ENCODE data around the gene KCNH3. TPM values are rescaled to one million over a fixed set of nuclear protein-coding genes. Genes with fewer than 3 reads are reported as not detected.

The KCNH3 gene
- total and polyA plus RNA-seq, 3 donors from 2014 or later, result 4.5 to 8.3 (median 4.5) TPM

DNA sequence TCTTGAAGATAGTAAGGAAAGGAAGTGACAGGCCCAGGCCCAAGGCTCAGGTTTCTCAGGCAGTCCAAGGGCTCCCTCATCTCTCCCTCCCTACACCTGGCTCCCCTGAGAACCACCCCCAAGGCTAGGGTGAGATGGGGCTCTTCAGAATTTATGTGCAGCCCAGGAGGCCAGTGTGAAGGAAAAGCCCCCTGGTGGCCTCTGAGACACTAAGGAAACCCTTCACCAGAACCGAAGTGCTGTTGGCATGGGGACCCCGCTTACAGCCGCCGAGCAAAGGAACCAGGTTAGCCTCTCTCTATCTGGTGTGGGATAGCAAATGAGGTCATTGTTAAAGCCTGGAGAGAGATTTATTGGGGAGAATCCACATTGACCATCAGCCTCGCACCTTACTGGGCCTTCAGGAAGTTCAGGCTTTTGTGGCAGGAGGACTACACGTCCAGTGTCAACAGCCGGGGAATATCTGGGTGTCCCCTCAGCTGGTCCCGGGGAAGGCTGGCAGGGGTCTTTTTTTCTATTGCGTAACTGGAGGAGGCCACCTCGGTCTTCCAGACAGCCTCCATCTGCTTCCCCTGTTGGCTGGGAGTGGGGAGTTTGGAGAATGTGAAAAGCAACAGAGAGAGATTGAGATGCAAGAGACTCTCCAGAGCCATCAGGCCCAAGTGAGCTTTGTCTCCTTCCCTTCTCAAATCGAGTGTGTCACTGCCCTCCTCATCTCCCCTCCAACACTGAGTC, 48.5 kb downstream of the KCNH3 start:
- WGBS, 2 donors, result 91 to 100% methylated on average over 3 to 11 of the region's 11 CpGs
- TF ChIP-seq POLR2A (IDR thresholded peaks at IDR 0.05) (no peak), CTCF (IDR thresholded peaks at IDR 0.05) (no peak)
- DNase-seq, result peak; percentile 2
- Histone ChIP-seq H3K36me3 (ENCODE audit: low read depth, missing control alignments) (no peaks in the 10 kb centered on the region), H3K27me3 (no peaks in the 10 kb centered on the region), H3K4me1 (peaks cover 13% of the 10 kb centered on the region), H3K27ac (no peak overlapping the region), H3K9me3 (no peaks in the 10 kb centered on the region), H3K4me3 (no peak overlapping the region)
- intact Hi-C loops (cut with DNase I; ENCODE audit: low total_unique reads), result no loop called here

DNA sequence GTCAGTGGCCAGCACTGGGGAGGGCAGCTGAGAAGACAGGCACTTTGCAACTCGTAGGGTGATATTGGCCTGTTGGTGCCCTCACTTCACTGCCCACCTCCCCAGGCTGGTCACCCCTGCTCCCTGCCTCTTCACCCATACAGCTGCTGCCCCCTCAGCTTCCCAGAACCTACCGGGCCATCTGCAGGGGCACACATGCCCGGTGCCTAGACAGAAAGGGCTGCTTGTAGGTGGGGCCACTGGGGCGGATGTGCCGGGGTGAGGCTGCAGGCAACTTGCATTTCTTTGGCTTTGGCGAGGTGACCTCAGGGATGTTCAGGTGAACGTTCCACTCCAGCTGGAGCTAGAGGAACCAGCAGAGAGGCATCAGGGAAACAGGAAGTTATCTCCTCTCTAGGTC, 49.5 kb downstream of the KCNH3 start:
- WGBS, 2 donors, result 92% methylated on average over 7 of the region's 7 CpGs
- peak; percentile 4 for DNase-seq
- TF ChIP-seq POLR2A (IDR thresholded peaks at IDR 0.05) (no peak), CTCF (IDR thresholded peaks at IDR 0.05) (no peak)
- no peak overlapping the region for H3K4me3 ChIP-seq
- H3K4me1 ChIP-seq, result peaks cover 11% of the 10 kb centered on the region
- H3K36me3 ChIP-seq (ENCODE audit: low read depth, missing control alignments), result no peaks in the 10 kb centered on the region
- no peaks in the 10 kb centered on the region for H3K27me3 ChIP-seq
- H3K27ac ChIP-seq, result no peak overlapping the region
- no peaks in the 10 kb centered on the region for H3K9me3 ChIP-seq
- intact Hi-C loops (cut with DNase I; ENCODE audit: low total_unique reads), result no loop called here

GRCh38 chr12:49588721-49589516, 50.1 kb downstream of the KCNH3 start:
- H3K4me3 ChIP-seq, result no peak overlapping the region
- H3K36me3 ChIP-seq (ENCODE audit: low read depth, missing control alignments), result no peaks in the 10 kb centered on the region
- no peaks in the 10 kb centered on the region for H3K9me3 ChIP-seq
- peaks cover 6% of the 10 kb centered on the region for H3K4me1 ChIP-seq
- intact Hi-C loops (cut with DNase I; ENCODE audit: low total_unique reads), result no loop called here
- peak; percentile 10 for DNase-seq
- no peak overlapping the region for H3K27ac ChIP-seq
- TF ChIP-seq POLR2A (IDR thresholded peaks at IDR 0.05) (no peak), CTCF (IDR thresholded peaks at IDR 0.05) (no peak)
- H3K27me3 ChIP-seq, result no peaks in the 10 kb centered on the region
- WGBS, 2 donors, result 87 to 95% methylated on average over 3 to 4 of the region's 4 CpGs

- Histone ChIP-seq H3K27me3 (no peaks in the 10 kb centered on the region), H3K36me3 (ENCODE audit: low read depth, missing control alignments) (no peaks in the 10 kb centered on the region), H3K27ac (no peak overlapping the region), H3K9me3 (no peaks in the 10 kb centered on the region), H3K4me1 (no peaks in the 10 kb centered on the region), H3K4me3 (no peak overlapping the region)
- WGBS, 2 donors, result 71 to 89% methylated on average over 8 to 10 of the region's 10 CpGs
- intact Hi-C loops (cut with DNase I; ENCODE audit: low total_unique reads), result no loop called here
- no peak for DNase-seq
- no peak for TF ChIP-seq POLR2A (IDR thresholded peaks at IDR 0.05)
- TF ChIP-seq CTCF (IDR thresholded peaks at IDR 0.05), result no peak
These were observed 59.7 kb downstream of the KCNH3 start for GRCh38 chr12:49598527-49598926.

Data from testis (tissue), 3 donors.